K562 (cell line): ENCODE data around the gene MEFV. TPM values are rescaled to one million over a fixed set of nuclear protein-coding genes. Genes with fewer than 3 reads are reported as not detected.

Source experiments
- ASH1L ChIP-seq: fragments of 450-650 bp; IDR thresholded peaks from 2 replicates; pipeline ENCODE4 v1.6.1; 2018; ENCODE audit warnings: borderline replicate concordance, mild to moderate bottlenecking, low read depth; ENCODE audit not compliant: partially characterized antibody
- ETS2 ChIP-seq: IDR thresholded peaks from 2 replicates; pipeline ENCODE4 v1.6.1; 2016; ENCODE audit warnings: borderline replicate concordance, missing genetic modification characterization, mild to moderate bottlenecking, moderate library complexity, missing compliant biosample characterization; ENCODE audit not compliant: poor library complexity, severe bottlenecking
- GATAD2A ChIP-seq: fragments of 450-650 bp; IDR thresholded peaks from 2 replicates; pipeline ENCODE4 v1.6.1; 2017
- HMBOX1 ChIP-seq: sonication (generic); IDR thresholded peaks from 2 replicates; pipeline ENCODE4 v1.6.1; 2016
- HMG20B ChIP-seq: fragments of 250-450 bp; sonication (Bioruptor Pico); IDR thresholded peaks from 2 replicates; pipeline ENCODE4 v1.5.0; 2021; ENCODE audit warnings: mild to moderate bottlenecking
- MAX ChIP-seq: sonication (generic); formaldehyde crosslinking; IDR thresholded peaks from 2 replicates; pipeline ENCODE4 v1.9.0; 2022; ENCODE audit warnings: mild to moderate bottlenecking, missing genetic modification reagents
- NFE2L1 ChIP-seq: fragments of 450-650 bp; IDR thresholded peaks from 2 replicates; pipeline ENCODE4 v1.6.1; 2016; ENCODE audit warnings: missing genetic modification characterization, low read depth, mild to moderate bottlenecking, missing compliant biosample characterization, moderate library complexity, borderline replicate concordance
- NFIC ChIP-seq: fragments of 450-650 bp; IDR thresholded peaks from 2 replicates; pipeline ENCODE4 v1.6.1; 2017; ENCODE audit warnings: mild to moderate bottlenecking, inconsistent platforms
- NFIX ChIP-seq: fragments of 250-450 bp; sonication (Bioruptor Pico); IDR thresholded peaks from 2 replicates; pipeline ENCODE4 v1.4.0; 2020; ENCODE audit warnings: low read depth, mild to moderate bottlenecking, moderate library complexity
- NR2C2 ChIP-seq, 2 experiments: fragments of 200-800 bp in 1 of 2; sonication (Bioruptor generic) in 1 of 2; sonication (generic) in 1 of 2; formaldehyde crosslinking in 1 of 2; IDR thresholded peaks; 2 replicates each; pipeline versions ENCODE4 v1.6.1 to v1.8.0; 2016 to 2022; ENCODE audit warnings: mild to moderate bottlenecking in 1 of 2, missing compliant biosample characterization in 1 of 2, missing genetic modification characterization in 1 of 2, missing genetic modification reagents in 1 of 2
- POLR2G ChIP-seq: fragments of 200-400 bp; formaldehyde crosslinking; IDR thresholded peaks from 2 replicates; pipeline ENCODE4 v1.6.1; 2017; ENCODE audit warnings: low read depth, mild to moderate bottlenecking, antibody characterized with exemption, low read length, moderate library complexity
- YY1 ChIP-seq, 3 experiments: IDR thresholded peaks; 2 replicates each; pipeline ENCODE4 v1.6.1; 2011; ENCODE audit warnings: low read length in 2 of 3, mild to moderate bottlenecking in 2 of 3, moderate library complexity in 2 of 3, borderline replicate concordance in 1 of 3, control low read depth in 1 of 3, low read depth in 1 of 3; ENCODE audit not compliant: insufficient read depth in 3 of 3, insufficient replicate concordance in 2 of 3, control insufficient read depth in 1 of 3, insufficient read length in 1 of 3; ENCODE audit errors: extremely low read depth in 1 of 3
- ZBTB7A ChIP-seq: IDR thresholded peaks from 2 replicates; pipeline ENCODE4 v1.6.1; 2011; ENCODE audit warnings: low read depth, mild to moderate bottlenecking, low read length, moderate library complexity, borderline replicate concordance; ENCODE audit not compliant: control insufficient read depth
- polyA plus RNA-seq, 8 experiments: library from polyadenylated mRNA; depleted of rRNA in 4 of 8; stranded (reverse) in 5 of 8; unstranded in 3 of 8; fragments of >200 nt; fragmentation: Nextera tagmentation in 2 of 8; fragmentation: Illumina TruSeq in 1 of 8; extraction: Ambion mirVana in 2 of 8; extraction: Trizol in 1 of 8; gene quantifications; 2 replicates each; pipeline versions ENCODE4 v1.2.1 to v1.2.3, GENCODE V29; 2011 to 2014; ENCODE audit warnings: inconsistent platforms in 1 of 8, missing spikeins in 1 of 8
- total RNA-seq, 7 experiments: library from RNA; depleted of rRNA in 6 of 7; stranded (reverse); fragments of >200 nt in 6 of 7; fragmentation: Illumina TruSeq in 2 of 7; extraction: Trizol in 2 of 7; gene quantifications; 2 replicates each; pipeline versions ENCODE4 v1.2.1 to v1.2.3, GENCODE V29; 2011 to 2021; ENCODE audit warnings: low replicate concordance in 1 of 7
- TF ChIP-seq, protein P1 (sequence below): sonication (generic); formaldehyde crosslinking; IDR thresholded peaks from 2 replicates; pipeline ENCODE4 v1.8.0; 2022; ENCODE audit warnings: mild to moderate bottlenecking, low read depth, missing genetic modification reagents
- TF ChIP-seq, protein P2 (sequence below), 3 experiments: IDR thresholded peaks in 2 of 3; conservative IDR thresholded peaks in 1 of 3; 2 replicates each; pipeline ENCODE4 v1.5.1; 2011 to 2012; ENCODE audit warnings: low read length in 3 of 3, mild to moderate bottlenecking in 3 of 3, control low read depth in 2 of 3, improper control_type of control experiment in 1 of 3, inconsistent platforms in 1 of 3, low read depth in 1 of 3, mixed read lengths in 1 of 3, moderate library complexity in 1 of 3; ENCODE audit not compliant: insufficient read depth in 2 of 3
- TF ChIP-seq, protein P3 (sequence below): fragments of 450-650 bp; formaldehyde crosslinking; IDR thresholded peaks from 2 replicates; pipeline ENCODE4 v1.4.0; 2020; ENCODE audit warnings: mild to moderate bottlenecking

The MEFV gene
- total and polyA plus RNA-seq, 9 of the 15 experiments (the other 6 are each of a cell fraction or from before 2014, with no cell fraction given), result 0.14 TPM; not detected in 8

- TF ChIP-seq ASH1L, result peak; percentile 71
- no peak for TF ChIP-seq NR2C2 (CRISPR knock-in tag; IDR thresholded peaks at IDR 0.05)
- TF ChIP-seq NR2C2 (tag; IDR thresholded peaks at IDR 0.05), result peak; percentile 93
- TF ChIP-seq MAX (CRISPR knock-in tag), result peak; percentile 72
- TF ChIP-seq HMG20B (CRISPR knock-in tag), result no peak
- TF ChIP-seq, protein P1, sequence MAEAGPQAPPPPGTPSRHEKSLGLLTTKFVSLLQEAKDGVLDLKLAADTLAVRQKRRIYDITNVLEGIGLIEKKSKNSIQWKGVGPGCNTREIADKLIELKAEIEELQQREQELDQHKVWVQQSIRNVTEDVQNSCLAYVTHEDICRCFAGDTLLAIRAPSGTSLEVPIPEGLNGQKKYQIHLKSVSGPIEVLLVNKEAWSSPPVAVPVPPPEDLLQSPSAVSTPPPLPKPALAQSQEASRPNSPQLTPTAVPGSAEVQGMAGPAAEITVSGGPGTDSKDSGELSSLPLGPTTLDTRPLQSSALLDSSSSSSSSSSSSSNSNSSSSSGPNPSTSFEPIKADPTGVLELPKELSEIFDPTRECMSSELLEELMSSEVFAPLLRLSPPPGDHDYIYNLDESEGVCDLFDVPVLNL (CRISPR knock-in tag), result peak; percentile 79; the same call in 1 of the 2 replicates
- no peak for TF ChIP-seq ETS2 (tag)
- TF ChIP-seq, protein P2, sequence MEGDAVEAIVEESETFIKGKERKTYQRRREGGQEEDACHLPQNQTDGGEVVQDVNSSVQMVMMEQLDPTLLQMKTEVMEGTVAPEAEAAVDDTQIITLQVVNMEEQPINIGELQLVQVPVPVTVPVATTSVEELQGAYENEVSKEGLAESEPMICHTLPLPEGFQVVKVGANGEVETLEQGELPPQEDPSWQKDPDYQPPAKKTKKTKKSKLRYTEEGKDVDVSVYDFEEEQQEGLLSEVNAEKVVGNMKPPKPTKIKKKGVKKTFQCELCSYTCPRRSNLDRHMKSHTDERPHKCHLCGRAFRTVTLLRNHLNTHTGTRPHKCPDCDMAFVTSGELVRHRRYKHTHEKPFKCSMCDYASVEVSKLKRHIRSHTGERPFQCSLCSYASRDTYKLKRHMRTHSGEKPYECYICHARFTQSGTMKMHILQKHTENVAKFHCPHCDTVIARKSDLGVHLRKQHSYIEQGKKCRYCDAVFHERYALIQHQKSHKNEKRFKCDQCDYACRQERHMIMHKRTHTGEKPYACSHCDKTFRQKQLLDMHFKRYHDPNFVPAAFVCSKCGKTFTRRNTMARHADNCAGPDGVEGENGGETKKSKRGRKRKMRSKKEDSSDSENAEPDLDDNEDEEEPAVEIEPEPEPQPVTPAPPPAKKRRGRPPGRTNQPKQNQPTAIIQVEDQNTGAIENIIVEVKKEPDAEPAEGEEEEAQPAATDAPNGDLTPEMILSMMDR (IDR thresholded peaks at IDR 0.05 in 2 of 3, conservative IDR thresholded peaks at IDR 0.05 in 1 of 3; ENCODE audit: insufficient read depth in 2 of 3, low read depth in 1 of 3, low read length in 3 of 3), result no peak; a peak in 1 of 6 replicates
- peak; percentile 98 for TF ChIP-seq POLR2G
- TF ChIP-seq GATAD2A, result no peak
- TF ChIP-seq NFIX (CRISPR knock-in tag), result 0 out of 2 replicates have a peak, but pooled peaks have one; percentile 41
- no peak for TF ChIP-seq NFE2L1 (tag)
- TF ChIP-seq, protein P3, sequence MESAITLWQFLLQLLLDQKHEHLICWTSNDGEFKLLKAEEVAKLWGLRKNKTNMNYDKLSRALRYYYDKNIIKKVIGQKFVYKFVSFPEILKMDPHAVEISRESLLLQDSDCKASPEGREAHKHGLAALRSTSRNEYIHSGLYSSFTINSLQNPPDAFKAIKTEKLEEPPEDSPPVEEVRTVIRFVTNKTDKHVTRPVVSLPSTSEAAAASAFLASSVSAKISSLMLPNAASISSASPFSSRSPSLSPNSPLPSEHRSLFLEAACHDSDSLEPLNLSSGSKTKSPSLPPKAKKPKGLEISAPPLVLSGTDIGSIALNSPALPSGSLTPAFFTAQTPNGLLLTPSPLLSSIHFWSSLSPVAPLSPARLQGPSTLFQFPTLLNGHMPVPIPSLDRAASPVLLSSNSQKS (CRISPR knock-in tag), result no peak
- peak in 1 of 3 experiments; percentile 29 for TF ChIP-seq YY1 (IDR thresholded peaks at IDR 0.05; ENCODE audit: borderline replicate concordance in 1 of 3, control insufficient read depth in 1 of 3, extremely low read depth in 1 of 3, insufficient read depth in 3 of 3, insufficient read length in 1 of 3, insufficient replicate concordance in 2 of 3, low read depth in 1 of 3, low read length in 2 of 3)
- TF ChIP-seq ZBTB7A, result peak; percentile 14; the same call in 1 of the 2 replicates
- TF ChIP-seq HMBOX1, result no peak
- TF ChIP-seq NFIC, result peak; percentile 100
Observed at GRCh38 chr16:3234857-3235561, 21.4 kb downstream of the MEFV start, which contains the start of gene ZNF200 (continued).
